SK-N-SH (cell line): Measurements from ENCODE around the gene FOXI2. TPM values are rescaled to one million over a fixed set of nuclear protein-coding genes. Genes with fewer than 3 reads are reported as not detected.

Source experiments
- CTCF ChIA-PET: fragments of 300-600, 350-600 bp; formaldehyde crosslinking; extraction: SDS; loops from one replicate; lab custom pipeline; 2021; lab: Yijun Ruan, JAX
- POLR2A ChIA-PET: fragments of 350-600 bp; sonication (Branson Sonifier 250); formaldehyde crosslinking; extraction: SDS; loops from one replicate; lab custom pipeline; 2020; ENCODE audit warnings: antibody characterized with exemption, inconsistent platforms; lab: Yijun Ruan, JAX
- DNase-seq: peaks from one replicate; pipeline ENCODE4 v3.0.0; 2012
- H2AFZ ChIP-seq: fragments of 200-600 bp; sonication (generic); 2 replicates; pipeline ENCODE4 v1.8.1; 2016; ENCODE audit warnings: antibody characterized with exemption, mild to moderate bottlenecking, low read depth
- H3F3A ChIP-seq: fragments of 200-600 bp; sonication (generic); replicated peaks from 2 replicates; pipeline ENCODE3; 2016; ENCODE audit warnings: antibody characterized with exemption, mild to moderate bottlenecking; ENCODE audit not compliant: insufficient read depth
- H3K27ac ChIP-seq, 2 experiments: fragments of 200-500 bp in 1 of 2; fragments of 200-600 bp in 1 of 2; sonication (Bioruptor generic) in 1 of 2; sonication (generic), shearing (Covaris generic) in 1 of 2; 2 replicates each; pipeline versions ENCODE4 v1.5.1 to v1.6.1; 2014 to 2016; ENCODE audit warnings: low read depth in 2 of 2, inconsistent platforms in 1 of 2, low read length in 1 of 2, mild to moderate bottlenecking in 1 of 2, mixed read lengths in 1 of 2
- H3K27me3 ChIP-seq: fragments of 200-600 bp; sonication (generic), shearing (Covaris generic); 2 replicates; pipeline ENCODE4 v1.6.1; 2016; ENCODE audit warnings: mixed run types; ENCODE audit not compliant: insufficient read depth
- H3K36me3 ChIP-seq, 2 experiments: fragments of 200-500 bp in 1 of 2; fragments of 200-600 bp in 1 of 2; sonication (Bioruptor generic) in 1 of 2; sonication (generic) in 1 of 2; replicated peaks in 1 of 2; 2 replicates each; pipeline versions ENCODE3 to v1.5.1; 2014 to 2016; ENCODE audit warnings: low read length in 1 of 2, mild to moderate bottlenecking in 1 of 2; ENCODE audit not compliant: insufficient read depth in 2 of 2, control insufficient read depth in 1 of 2
- H3K4me1 ChIP-seq, 2 experiments: fragments of 200-500 bp in 1 of 2; fragments of 200-600 bp in 1 of 2; sonication (Bioruptor generic) in 1 of 2; sonication (generic), shearing (Covaris generic) in 1 of 2; 2 replicates each; pipeline versions ENCODE4 v1.5.1 to v1.6.1; 2014 to 2016; ENCODE audit warnings: low read depth in 1 of 2, low read length in 1 of 2, mixed run types in 1 of 2; ENCODE audit not compliant: insufficient read depth in 2 of 2, control insufficient read depth in 1 of 2
- H3K4me2 ChIP-seq: fragments of 200-600 bp; sonication (generic), shearing (Covaris generic); 2 replicates; pipeline ENCODE4 v1.6.1; 2017; ENCODE audit warnings: mixed run types
- H3K4me3 ChIP-seq, 2 experiments: fragments of 200-500 bp in 1 of 2; fragments of 200-600 bp in 1 of 2; sonication (Bioruptor generic) in 1 of 2; sonication (generic), shearing (Covaris generic) in 1 of 2; 2 replicates each; pipeline versions ENCODE4 v1.5.1 to v1.8.1; 2014 to 2016; ENCODE audit warnings: low read depth in 2 of 2, inconsistent platforms in 1 of 2, low read length in 1 of 2, mild to moderate bottlenecking in 1 of 2, mixed read lengths in 1 of 2, moderate library complexity in 1 of 2
- H3K79me2 ChIP-seq: fragments of 200-600 bp; sonication (generic); 2 replicates; pipeline ENCODE4 v1.8.1; 2017; ENCODE audit warnings: mild to moderate bottlenecking; ENCODE audit not compliant: insufficient read depth
- H3K9ac ChIP-seq: fragments of 200-600 bp; sonication (generic); 2 replicates; pipeline ENCODE4 v1.6.1; 2017; ENCODE audit warnings: mixed run types
- H3K9me2 ChIP-seq: fragments of 200-600 bp; sonication (generic); 2 replicates; pipeline ENCODE4 v1.6.1; 2017; ENCODE audit warnings: mixed run types
- H3K9me3 ChIP-seq: fragments of 200-600 bp; sonication (generic); 2 replicates; pipeline ENCODE4 v1.6.1; 2017; ENCODE audit warnings: mixed run types, mild to moderate bottlenecking, moderate library complexity
- H4K20me1 ChIP-seq: fragments of 200-600 bp; sonication (generic); 2 replicates; pipeline ENCODE4 v1.6.1; 2017; ENCODE audit warnings: mild to moderate bottlenecking, mixed run types; ENCODE audit not compliant: insufficient read depth
- CHD2 ChIP-seq: fragments of 150-350 bp; IDR thresholded peaks from 2 replicates; pipeline ENCODE4 v1.6.1; 2018; ENCODE audit warnings: low read length; ENCODE audit not compliant: partially characterized antibody
- CTCF ChIP-seq: fragments of 200-600 bp; sonication (generic); IDR thresholded peaks from 2 replicates; pipeline ENCODE4 v1.6.1; 2017; ENCODE audit warnings: antibody characterized with exemption, mild to moderate bottlenecking, moderate library complexity
- FOXJ3 ChIP-seq: sonication (generic); formaldehyde crosslinking; IDR thresholded peaks from 2 replicates; pipeline ENCODE4 v1.5.1; 2020; ENCODE audit warnings: mild to moderate bottlenecking, missing genetic modification reagents
- FOXM1 ChIP-seq: IDR thresholded peaks from 2 replicates; pipeline ENCODE4 v1.4.0; 2012; ENCODE audit warnings: low read depth, mild to moderate bottlenecking
- GATA2 ChIP-seq: sonication (generic); formaldehyde crosslinking; IDR thresholded peaks from 2 replicates; pipeline ENCODE4 v1.5.0; 2020; ENCODE audit warnings: mild to moderate bottlenecking, missing genetic modification reagents
- JUND ChIP-seq: IDR thresholded peaks from 2 replicates; pipeline ENCODE4 v1.4.0; 2012
- MXI1 ChIP-seq: IDR thresholded peaks from 2 replicates; pipeline ENCODE4 v1.6.1; 2012; ENCODE audit warnings: mild to moderate bottlenecking, low read depth, low read length, improper control_type of control experiment
- NFIC ChIP-seq: IDR thresholded peaks from 2 replicates; pipeline ENCODE4 v1.4.0; 2012; ENCODE audit warnings: borderline replicate concordance
- NRF1 ChIP-seq: IDR thresholded peaks from 2 replicates; pipeline ENCODE4 v1.6.1; 2012; ENCODE audit warnings: low read depth, mild to moderate bottlenecking, low read length
- POLR2AphosphoS5 ChIP-seq: IDR thresholded peaks from 2 replicates; pipeline ENCODE4 v1.6.1; 2012; ENCODE audit warnings: low read depth, low read length
- RAD21 ChIP-seq: IDR thresholded peaks from 2 replicates; pipeline ENCODE4 v1.6.1; 2012; ENCODE audit warnings: mild to moderate bottlenecking, low read length
- RXRA ChIP-seq: IDR thresholded peaks from 2 replicates; pipeline ENCODE4 v1.4.0; 2012; ENCODE audit warnings: low read depth, mild to moderate bottlenecking, borderline replicate concordance
- SIN3A ChIP-seq: IDR thresholded peaks from 2 replicates; pipeline ENCODE4 v1.6.1; 2012; ENCODE audit warnings: low read depth, mild to moderate bottlenecking, low read length, moderate library complexity, borderline replicate concordance
- SMC3 ChIP-seq: IDR thresholded peaks from 2 replicates; pipeline ENCODE4 v1.6.1; 2012; ENCODE audit warnings: low read depth, low read length, improper control_type of control experiment
- TAF1 ChIP-seq: IDR thresholded peaks from 2 replicates; pipeline ENCODE4 v1.6.1; 2012; ENCODE audit warnings: low read depth, mild to moderate bottlenecking, low read length, moderate library complexity, borderline replicate concordance
- YY1 ChIP-seq: IDR thresholded peaks from 2 replicates; pipeline ENCODE4 v1.4.0; 2012; ENCODE audit warnings: low read depth, mild to moderate bottlenecking
- WGBS: methylation state at CpG from one replicate; pipeline ENCODE4 v1.1.6; 2017; ENCODE audit warnings: low lambda C conversion rate; 5-methylcytosine and 5-hydroxymethylcytosine counted together
- polyA plus RNA-seq, 3 experiments: library from polyadenylated mRNA; depleted of rRNA; stranded (reverse); fragments of >200 nt; gene quantifications; 2 replicates each; pipeline ENCODE4 v1.2.3, GENCODE V29; 2012
- TF ChIP-seq, protein P1 (sequence below): IDR thresholded peaks from 2 replicates; pipeline ENCODE4 v1.4.0; 2012; ENCODE audit warnings: low read depth, borderline replicate concordance

FOXI2 gene
- polyA plus RNA-seq, 1 of the 3 experiments (the other 2 are of a cell fraction), result not detected

- Histone ChIP-seq H3K9me2 (no peaks in the 10 kb centered on the region), H3K36me3 (no peaks in the 10 kb centered on the region), H4K20me1 (no peaks in the 10 kb centered on the region)
- TF ChIP-seq RAD21 (peak; percentile 65), YY1 (no peak), SMC3 (peak; percentile 28; the same call in 1 of the 2 replicates), CTCF (peak; percentile 51)
- TF ChIP-seq, protein P1, sequence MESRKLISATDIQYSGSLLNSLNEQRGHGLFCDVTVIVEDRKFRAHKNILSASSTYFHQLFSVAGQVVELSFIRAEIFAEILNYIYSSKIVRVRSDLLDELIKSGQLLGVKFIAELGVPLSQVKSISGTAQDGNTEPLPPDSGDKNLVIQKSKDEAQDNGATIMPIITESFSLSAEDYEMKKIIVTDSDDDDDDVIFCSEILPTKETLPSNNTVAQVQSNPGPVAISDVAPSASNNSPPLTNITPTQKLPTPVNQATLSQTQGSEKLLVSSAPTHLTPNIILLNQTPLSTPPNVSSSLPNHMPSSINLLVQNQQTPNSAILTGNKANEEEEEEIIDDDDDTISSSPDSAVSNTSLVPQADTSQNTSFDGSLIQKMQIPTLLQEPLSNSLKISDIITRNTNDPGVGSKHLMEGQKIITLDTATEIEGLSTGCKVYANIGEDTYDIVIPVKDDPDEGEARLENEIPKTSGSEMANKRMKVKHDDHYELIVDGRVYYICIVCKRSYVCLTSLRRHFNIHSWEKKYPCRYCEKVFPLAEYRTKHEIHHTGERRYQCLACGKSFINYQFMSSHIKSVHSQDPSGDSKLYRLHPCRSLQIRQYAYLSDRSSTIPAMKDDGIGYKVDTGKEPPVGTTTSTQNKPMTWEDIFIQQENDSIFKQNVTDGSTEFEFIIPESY, result no peak
- TF ChIP-seq, all 33 proteins: peak for 3
- Histone ChIP-seq H3K9me3 (no peaks in the 10 kb centered on the region), H3K27ac (no peak overlapping the region), H3K9ac (no peak overlapping the region), H2AFZ (no peak overlapping the region), H3K4me2 (no peak overlapping the region), H3K79me2 (no peaks in the 10 kb centered on the region), H3F3A (no peaks in the 10 kb centered on the region), H3K4me3 (no peak overlapping the region; a peak in 1 of 4 replicates), H3K27me3 (no peaks in the 10 kb centered on the region), H3K4me1 (no peaks in the 10 kb centered on the region)
- WGBS, result 24% methylated on average over 3 of the region's 3 CpGs
- ChIA-PET CTCF (interaction anchor here (0.5 to 2.9 kb wide), 49 partner anchors 9 to 526 kb away, joined by 3 to 98 read pairs (median 4); partner anchors contain the start of genes FOXI2 and PTPRE), POLR2A (interaction anchor here (1.0 kb wide), 1 partner anchor 139 kb away, joined by 5 read pairs; no protein-coding TSS in a partner anchor)
- peak; percentile 32 for DNase-seq
Observed at GRCh38 chr10:127715782-127716378, 21.1 kb upstream of the FOXI2 start.

- WGBS, result 15% methylated on average over 3 of the region's 4 CpGs
- ChIA-PET CTCF (interaction anchor here (5.8 kb wide), 1 partner anchor 134 kb away, joined by 29 read pairs; no protein-coding TSS in a partner anchor), POLR2A (no interaction called here)
- Histone ChIP-seq H3K4me1 (no peaks in the 10 kb centered on the region), H3K4me2 (no peak overlapping the region), H4K20me1 (no peaks in the 10 kb centered on the region), H3K9ac (no peak overlapping the region), H3K9me2 (no peaks in the 10 kb centered on the region), H3F3A (no peaks in the 10 kb centered on the region), H2AFZ (no peak overlapping the region), H3K27ac (no peak overlapping the region), H3K36me3 (no peaks in the 10 kb centered on the region), H3K9me3 (no peaks in the 10 kb centered on the region), H3K27me3 (no peaks in the 10 kb centered on the region), H3K4me3 (no peak overlapping the region), H3K79me2 (no peaks in the 10 kb centered on the region)
- no peak for DNase-seq
- TF ChIP-seq SIN3A (no peak), NRF1 (no peak), CTCF (no peak), FOXM1 (no peak), MXI1 (no peak), TAF1 (no peak), POLR2AphosphoS5 (no peak), CHD2 (no peak), SMC3 (no peak), NFIC (no peak), RXRA (no peak), JUND (no peak), GATA2 (CRISPR knock-in tag) (no peak), FOXJ3 (CRISPR knock-in tag) (no peak)
- TF ChIP-seq, protein P1, result no peak
Observed at GRCh38 chr10:127720142-127720541, 16.8 kb upstream of the FOXI2 start.
